Measurements from ENCODE around the gene PNP. TPM values are rescaled to one million over a fixed set of nuclear protein-coding genes. Genes with fewer than 3 reads are reported as not detected.

PNP gene
- total RNA-seq, 2 experiments from 2014 or later: 173 to 194 TPM

DNA sequence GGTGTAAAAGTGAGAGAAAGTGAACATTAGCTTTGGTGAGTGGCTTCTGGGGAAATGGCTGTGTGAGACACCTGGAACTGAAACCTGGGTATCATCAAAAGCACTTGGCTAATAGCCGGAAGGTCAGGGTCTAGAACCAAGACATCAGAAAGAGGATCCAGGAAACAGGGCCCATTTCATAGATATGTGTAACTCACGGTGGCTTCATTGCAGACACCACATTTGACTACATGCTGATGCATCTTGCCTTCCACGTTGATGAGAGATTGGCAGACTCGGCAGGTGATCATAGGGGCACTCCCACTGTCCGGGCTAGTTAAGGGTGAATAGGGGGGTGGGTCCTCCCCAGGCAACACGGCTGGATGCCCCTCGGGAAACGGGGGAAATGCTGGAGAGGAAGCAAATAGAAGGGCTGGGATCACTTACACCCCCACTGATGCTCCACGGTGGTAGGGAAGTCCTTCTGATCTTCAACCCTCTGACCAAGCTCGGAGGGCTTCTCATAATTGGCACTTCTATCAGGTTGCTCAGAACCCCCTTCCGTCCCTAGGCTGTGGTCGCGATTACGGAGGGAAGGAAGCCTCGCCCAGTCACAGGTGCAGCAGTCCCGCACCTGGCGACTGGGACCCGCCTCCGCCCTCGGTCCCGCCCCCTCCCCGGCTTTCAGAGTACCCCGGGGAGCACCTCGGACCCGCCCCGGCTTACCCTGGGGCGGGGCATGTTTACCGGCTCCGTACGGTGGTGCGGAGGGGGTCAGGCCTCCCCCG, 8.6 kb upstream of the PNP start:
- peaks cover 33% of the 10 kb centered on the region for H3K4me1 Mint-ChIP-seq
- H3K36me3 Mint-ChIP-seq: peaks cover 36% of the 10 kb centered on the region
- no peaks in the 10 kb centered on the region for H3K27me3 Mint-ChIP-seq
- peak overlapping the region; percentile 94 for H3K27ac Mint-ChIP-seq
- H3K4me3 Mint-ChIP-seq: peak overlapping the region; percentile 92
- DNase-seq (peak; percentile 74), ATAC-seq (peak; percentile 3)
- CTCF ChIA-PET: interaction anchor here (0.8 to 3.2 kb wide), 9 partner anchors 11 to 643 kb away, joined by 3 to 14 read pairs (median 3); partner anchors contain the start of gene TEP1
- H3K9me3 Mint-ChIP-seq (ENCODE audit: low read depth): no peaks in the 10 kb centered on the region

- peak within 1 kb of the TSS; percentile 92 for H3K4me3 Mint-ChIP-seq
- CTCF ChIA-PET: interaction anchor here (0.8 to 3.2 kb wide), 13 partner anchors 10 to 642 kb away, joined by 3 to 15 read pairs (median 3); partner anchors contain the start of genes PARP2 and TEP1
- peaks cover 33% of the 10 kb centered on the region for H3K4me1 Mint-ChIP-seq
- peaks cover 36% of the 10 kb centered on the region for H3K36me3 Mint-ChIP-seq
- ATAC-seq (peak; percentile 96), DNase-seq (peak; percentile 100)
- no peaks in the 10 kb centered on the region for H3K9me3 Mint-ChIP-seq (ENCODE audit: low read depth)
- H3K27ac Mint-ChIP-seq: peak within 1 kb of the TSS; percentile 94
- H3K27me3 Mint-ChIP-seq: no peaks in the 10 kb centered on the region
These were observed 7.7 kb upstream of the PNP start, which contains the start of gene PIP4P1 for GRCh38 chr14:20461225-20462141. PIP4P1 (minus strand) TSS chr14:20461434; CDS start chr14:20461325, 109 bp downstream.

DNA sequence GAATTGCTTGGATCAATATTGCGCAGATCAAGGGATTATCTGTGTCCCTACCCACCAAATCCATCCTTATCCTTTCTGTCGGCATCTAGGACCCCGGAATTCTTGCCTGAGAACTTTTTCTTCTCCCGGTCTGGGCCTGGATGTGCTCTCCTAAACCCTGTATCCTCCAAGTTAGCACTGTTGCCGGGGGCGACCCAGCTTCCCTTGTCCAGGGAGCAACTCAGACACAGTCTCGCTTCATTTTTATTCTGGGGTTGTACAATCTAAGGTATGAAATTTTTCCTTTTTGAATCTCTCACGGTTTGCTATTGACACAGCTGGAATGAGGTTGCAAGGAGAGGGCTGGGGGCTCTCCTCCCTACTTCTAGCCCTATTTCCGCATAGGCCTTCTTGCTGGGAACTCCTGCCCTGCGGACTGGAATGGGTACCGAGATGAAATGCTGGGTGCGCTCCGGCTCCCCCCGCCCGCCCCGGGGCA, 403 bp upstream of the PNP start:
- H3K4me1 Mint-ChIP-seq: peaks cover 35% of the 10 kb centered on the region
- DNase-seq (no peak), ATAC-seq (no peak)
- H3K27me3 Mint-ChIP-seq: no peaks in the 10 kb centered on the region
- peak overlapping the region; percentile 98 for H3K4me3 Mint-ChIP-seq
- H3K27ac Mint-ChIP-seq: peak overlapping the region; percentile 98
- CTCF ChIA-PET: interaction anchor here (1.3 to 2.6 kb wide), 2 partner anchors 53 to 139 kb away, joined by 4 to 10 read pairs; no protein-coding TSS in a partner anchor
- peaks cover 33% of the 10 kb centered on the region for H3K36me3 Mint-ChIP-seq
- H3K9me3 Mint-ChIP-seq (ENCODE audit: low read depth): no peaks in the 10 kb centered on the region

GRCh38 chr14:20469890-20470602, 840 bp downstream of the PNP start:
- Mint-ChIP-seq H3K27me3 (no peaks in the 10 kb centered on the region), H3K9me3 (ENCODE audit: low read depth) (no peaks in the 10 kb centered on the region), H3K36me3 (peaks cover 45% of the 10 kb centered on the region), H3K4me3 (peak overlapping the region; percentile 98), H3K4me1 (peaks cover 48% of the 10 kb centered on the region), H3K27ac (peak overlapping the region; percentile 98)
- peak; percentile 26 for ATAC-seq
- DNase-seq: peak; percentile 75
- CTCF ChIA-PET: interaction anchor here (0.7 to 2.6 kb wide), 9 partner anchors 9 to 212 kb away, joined by 3 to 10 read pairs (median 4); partner anchors contain the start of genes APEX1, OSGEP and PARP2

- peaks cover 50% of the 10 kb centered on the region for H3K36me3 Mint-ChIP-seq
These were observed 1.3 kb downstream of the PNP start for GRCh38 chr14:20470603-20470901.

DNA sequence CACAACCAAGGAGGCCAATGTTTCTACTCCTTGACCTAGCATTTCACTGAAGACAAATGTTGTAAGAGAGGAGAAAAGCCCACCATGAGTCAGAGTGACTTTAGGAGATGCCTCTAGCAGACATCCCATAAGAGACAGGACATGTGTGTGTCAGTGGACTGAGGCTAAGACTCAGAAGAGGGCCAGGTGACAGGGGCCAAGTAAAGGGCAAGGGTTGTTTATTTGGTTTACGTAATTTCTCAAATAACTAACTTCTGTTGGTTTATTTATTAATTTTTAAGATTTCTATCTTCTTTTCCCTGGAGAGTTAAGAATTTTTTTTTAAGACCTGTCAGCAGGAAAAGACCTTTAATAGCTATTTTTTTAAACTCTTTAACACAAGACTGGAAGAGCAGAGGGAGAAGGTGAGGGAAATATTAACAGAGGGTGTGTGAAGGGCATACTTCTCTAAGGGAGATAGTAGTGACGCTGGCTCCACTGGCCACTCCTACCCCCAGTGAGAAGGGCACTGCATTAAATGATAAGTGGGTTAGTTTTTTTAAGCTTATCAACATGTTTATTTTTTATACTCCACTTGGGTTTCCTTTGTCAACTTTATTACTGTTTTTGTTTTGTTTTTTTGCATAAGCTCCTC, 3.4 kb downstream of the PNP start:
- H3K4me1 Mint-ChIP-seq: peaks cover 74% of the 10 kb centered on the region
- ATAC-seq (no peak), DNase-seq (no peak)
- H3K4me3 Mint-ChIP-seq: peak overlapping the region; percentile 98
- no peaks in the 10 kb centered on the region for H3K9me3 Mint-ChIP-seq (ENCODE audit: low read depth)
- H3K36me3 Mint-ChIP-seq: peaks cover 71% of the 10 kb centered on the region
- H3K27ac Mint-ChIP-seq: peak overlapping the region; percentile 54
- CTCF ChIA-PET: interaction anchor here (0.9 to 1.5 kb wide), 5 partner anchors 9 to 57 kb away, joined by 3 to 4 read pairs (median 3); partner anchors contain the start of gene PIP4P1
- no peaks in the 10 kb centered on the region for H3K27me3 Mint-ChIP-seq

More at GRCh38 chr14:20470603-20470901, 1.3 kb downstream of the PNP start:
- DNase-seq: no peak
- no peak for ATAC-seq
- peak overlapping the region; percentile 98 for H3K27ac Mint-ChIP-seq
- H3K4me3 Mint-ChIP-seq: peak overlapping the region; percentile 98
- no peaks in the 10 kb centered on the region for H3K9me3 Mint-ChIP-seq (ENCODE audit: low read depth)
- H3K4me1 Mint-ChIP-seq: peaks cover 53% of the 10 kb centered on the region
- no peaks in the 10 kb centered on the region for H3K27me3 Mint-ChIP-seq
- CTCF ChIA-PET: interaction anchor here (1.3 to 2.6 kb wide), 5 partner anchors 15 to 211 kb away, joined by 4 to 10 read pairs (median 5); partner anchors contain the start of genes APEX1 and OSGEP

GRCh38 chr14:20476776-20477175, 7.6 kb downstream of the PNP start:
- Mint-ChIP-seq H3K27me3 (no peaks in the 10 kb centered on the region), H3K4me1 (peaks cover 59% of the 10 kb centered on the region), H3K36me3 (peaks cover 74% of the 10 kb centered on the region), H3K27ac (peak overlapping the region; percentile 90), H3K9me3 (ENCODE audit: low read depth) (no peaks in the 10 kb centered on the region), H3K4me3 (peak overlapping the region; percentile 43)
- no peak for ATAC-seq
- CTCF ChIA-PET: interaction anchor here (1.4 to 2.4 kb wide), 2 partner anchors 11 to 61 kb away, joined by 4 to 7 read pairs; no protein-coding TSS in a partner anchor
- no peak for DNase-seq

GRCh38 chr14:20477211-20477876, 8.1 kb downstream of the PNP start:
- peak; percentile 56 for DNase-seq
- Mint-ChIP-seq H3K36me3 (peaks cover 68% of the 10 kb centered on the region), H3K4me3 (peak overlapping the region; percentile 43), H3K27me3 (no peaks in the 10 kb centered on the region), H3K27ac (peak overlapping the region; percentile 90), H3K4me1 (peaks cover 53% of the 10 kb centered on the region), H3K9me3 (ENCODE audit: low read depth) (no peaks in the 10 kb centered on the region)
- peak; percentile 45 for ATAC-seq
- CTCF ChIA-PET: interaction anchor here (1.3 to 2.4 kb wide), 4 partner anchors 10 to 64 kb away, joined by 3 to 7 read pairs (median 4); partner anchors contain the start of gene TEP1

DNA sequence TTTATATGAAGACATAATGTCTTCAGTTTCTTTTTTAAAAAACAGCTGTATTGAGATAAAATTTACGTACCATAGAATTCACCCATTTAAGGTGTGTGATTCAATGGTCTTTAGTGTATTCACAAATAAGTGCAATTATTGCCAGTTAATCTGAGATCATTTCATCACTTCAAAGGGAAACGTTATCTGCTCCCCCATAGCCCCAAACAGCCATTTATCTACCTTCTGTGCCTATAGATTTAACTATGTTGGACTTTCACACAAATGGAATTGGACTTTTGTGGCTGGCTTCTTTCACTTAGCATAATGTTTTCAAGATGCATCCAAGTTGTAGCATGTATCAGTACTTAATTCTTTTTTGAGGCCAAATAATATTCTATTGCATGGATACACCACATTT, 9.7 kb downstream of the PNP start:
- CTCF ChIA-PET: interaction anchor here (0.7 to 1.6 kb wide), 4 partner anchors 8 to 65 kb away, joined by 3 read pairs; partner anchors contain the start of gene TEP1
- Mint-ChIP-seq H3K27ac (no peak overlapping the region), H3K9me3 (ENCODE audit: low read depth) (no peaks in the 10 kb centered on the region), H3K4me1 (peaks cover 42% of the 10 kb centered on the region), H3K4me3 (no peak overlapping the region), H3K36me3 (peaks cover 56% of the 10 kb centered on the region), H3K27me3 (no peaks in the 10 kb centered on the region)
- DNase-seq (no peak), ATAC-seq (no peak)

GRCh38 chr14:20482382-20482781, 13.2 kb downstream of the PNP start:
- H3K9me3 Mint-ChIP-seq (ENCODE audit: low read depth): no peaks in the 10 kb centered on the region
- H3K27ac Mint-ChIP-seq: no peak overlapping the region
- no peak overlapping the region for H3K4me3 Mint-ChIP-seq
- peaks cover 21% of the 10 kb centered on the region for H3K36me3 Mint-ChIP-seq
- H3K27me3 Mint-ChIP-seq: no peaks in the 10 kb centered on the region
- ATAC-seq: no peak
- peaks cover 20% of the 10 kb centered on the region for H3K4me1 Mint-ChIP-seq
- CTCF ChIA-PET: no interaction called here
- no peak for DNase-seq

GRCh38 chr14:20485900-20486299, 16.7 kb downstream of the PNP start:
- Mint-ChIP-seq H3K9me3 (ENCODE audit: low read depth) (no peaks in the 10 kb centered on the region), H3K36me3 (peaks cover 1% of the 10 kb centered on the region), H3K4me3 (no peak overlapping the region), H3K27ac (no peak overlapping the region), H3K4me1 (peaks cover 44% of the 10 kb centered on the region), H3K27me3 (no peaks in the 10 kb centered on the region)
- CTCF ChIA-PET: interaction anchor here (1.6 to 1.7 kb wide), 2 partner anchors 102 to 127 kb away, joined by 3 read pairs; partner anchors contain the start of gene RNASE11
- ATAC-seq (no peak), DNase-seq (no peak)
